Keratinocyte (primary cell): ENCODE data around the gene MYO15B. TPM values are rescaled to one million over a fixed set of nuclear protein-coding genes. Genes with fewer than 3 reads are reported as not detected.

Source experiments
- DNase-seq: peaks from one replicate; pipeline ENCODE4 v3.0.0-alpha.2; 2011; ENCODE audit warnings: low read depth, missing footprints, low spot score
- FAIRE-seq: peaks from 2 replicates; lab custom pipeline; 2011; peaks lifted over from hg19 to GRCh38; lab: Jason Lieb, UNC
- H2AFZ ChIP-seq: 2 replicates; pipeline ENCODE4 v1.6.0; 2012; ENCODE audit warnings: low read length, control low read depth, inconsistent platforms; ENCODE audit not compliant: control insufficient read depth
- H3K27ac ChIP-seq: 2 replicates; pipeline ENCODE4 v1.5.1; 2011; ENCODE audit warnings: low read length; ENCODE audit not compliant: control insufficient read depth, insufficient read depth
- H3K27me3 ChIP-seq: 3 replicates; pipeline ENCODE4 v1.6.0; 2011; ENCODE audit warnings: low read length; ENCODE audit not compliant: control insufficient read depth, insufficient read depth; ENCODE audit errors: extremely low read depth
- H3K36me3 ChIP-seq, 2 experiments: 2 replicates in 1 of 2; 3 replicates in 1 of 2; pipeline ENCODE4 v1.5.1; 2011; ENCODE audit warnings: low read length in 2 of 2, mild to moderate bottlenecking in 1 of 2; ENCODE audit not compliant: control insufficient read depth in 2 of 2, insufficient read depth in 2 of 2; ENCODE audit errors: extremely low read depth in 1 of 2
- H3K4me1 ChIP-seq: 3 replicates; pipeline ENCODE4 v1.5.1; 2011; ENCODE audit warnings: low read length; ENCODE audit not compliant: control insufficient read depth, insufficient read depth; ENCODE audit errors: extremely low read depth
- H3K4me2 ChIP-seq: 3 replicates; pipeline ENCODE4 v1.6.0; 2011; ENCODE audit warnings: low read depth, low read length; ENCODE audit not compliant: control insufficient read depth, insufficient read depth; ENCODE audit errors: extremely low read depth
- H3K4me3 ChIP-seq, 3 experiments: fragments of 200-600 bp in 1 of 3; sonication (generic) in 1 of 3; 2 replicates in 2 of 3; 3 replicates in 1 of 3; pipeline ENCODE4 v1.5.1; 2011 to 2016; ENCODE audit warnings: low read length in 3 of 3, mild to moderate bottlenecking in 3 of 3, control low read depth in 2 of 3, inconsistent platforms in 1 of 3, low read depth in 1 of 3, mixed read lengths in 1 of 3, mixed run types in 1 of 3, moderate library complexity in 1 of 3; ENCODE audit not compliant: control insufficient read depth in 2 of 3, insufficient read depth in 2 of 3; ENCODE audit errors: extremely low read depth in 1 of 3
- H3K79me2 ChIP-seq: 2 replicates; pipeline ENCODE4 v1.6.0; 2012; ENCODE audit warnings: low read length; ENCODE audit not compliant: control insufficient read depth, insufficient read depth
- H3K9ac ChIP-seq: 3 replicates; pipeline ENCODE4 v1.6.0; 2011; ENCODE audit warnings: low read length; ENCODE audit not compliant: control insufficient read depth, insufficient read depth; ENCODE audit errors: extremely low read depth
- H3K9me1 ChIP-seq: 3 replicates; pipeline ENCODE4 v1.6.0; 2011; ENCODE audit warnings: low read length; ENCODE audit not compliant: control insufficient read depth, insufficient read depth; ENCODE audit errors: extremely low read depth
- H3K9me3 ChIP-seq: 2 replicates; pipeline ENCODE4 v1.5.1; 2012; ENCODE audit warnings: low read depth, low read length; ENCODE audit not compliant: control insufficient read depth
- H4K20me1 ChIP-seq: 3 replicates; pipeline ENCODE4 v1.6.0; 2011; ENCODE audit warnings: low read length; ENCODE audit not compliant: control insufficient read depth, insufficient read depth; ENCODE audit errors: extremely low read depth
- EZH2 ChIP-seq: IDR thresholded peaks from one replicate; pipeline ENCODE4 v1.6.1; 2012; ENCODE audit warnings: inconsistent platforms, mild to moderate bottlenecking, low read length, moderate library complexity
- dilution Hi-C: fragments of 300-500 bp; cut with MboI; formaldehyde crosslinking; loops from one replicate; pipeline ENCODE4 v1.7.0; 2020; ENCODE audit warnings: low sequenced_read_pairs; ENCODE audit not compliant: extremely low pct_ligation_motif_present
- polyA plus RNA-seq, 5 experiments: library from polyadenylated mRNA; depleted of rRNA in 3 of 5; stranded (reverse) in 3 of 5; stranded (forward) in 1 of 5; unstranded in 1 of 5; fragments of >200 nt; gene quantifications; 1 replicate in 1 of 5; 2 replicates in 3 of 5; 3 replicates in 1 of 5; pipeline versions ENCODE4 v1.2.1 to v1.2.3, GENCODE V29; 2011 to 2012; ENCODE audit warnings: missing spikeins in 2 of 5, low read depth in 1 of 5, low replicate concordance in 1 of 5
- TF ChIP-seq, protein P1 (sequence below), 3 experiments: IDR thresholded peaks in 1 of 3; conservative IDR thresholded peaks in 1 of 3; optimal IDR thresholded peaks in 1 of 3; 2 replicates in 2 of 3; 3 replicates in 1 of 3; pipeline versions ENCODE3 to v1.5.1; 2011; ENCODE audit warnings: low read length in 3 of 3, mild to moderate bottlenecking in 3 of 3, moderate library complexity in 2 of 3, control low read depth in 1 of 3, inconsistent platforms in 1 of 3; ENCODE audit not compliant: insufficient read depth in 2 of 3; ENCODE audit errors: extremely low read depth in 1 of 3

Gene MYO15B
- polyA plus RNA-seq, 1 donor (not counting 4 experiments of a cell fraction or from before 2014, with no cell fraction given), result 0.14 TPM

DNA sequence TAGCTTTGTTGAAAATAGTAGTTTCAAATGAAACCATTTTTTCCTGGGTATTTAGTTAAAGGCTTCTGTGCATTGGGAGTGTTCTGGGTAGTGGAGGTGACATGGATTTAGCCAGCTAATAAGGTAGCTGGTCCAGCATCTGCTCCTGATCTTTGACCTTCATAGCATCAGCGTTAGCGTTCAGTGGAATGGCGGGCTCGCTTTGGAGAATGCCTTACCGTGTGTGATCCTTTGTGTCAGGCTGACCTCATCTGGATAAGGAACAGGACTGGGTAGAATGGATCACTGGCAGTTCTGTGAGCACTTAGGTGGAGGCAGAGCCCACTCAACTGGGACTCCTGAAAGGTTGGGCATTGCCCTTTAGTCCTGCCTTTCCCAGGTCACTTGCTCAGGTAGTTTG lies 83.3 kb downstream of the MYO15B start:
- dilution Hi-C loops, result loop anchor here (10.0 kb wide), 1 partner anchor 54 kb away; the partner anchor contains the start of gene ITGB4
- no peak for FAIRE-seq
- peaks cover 4% of the 10 kb centered on the region for H4K20me1 ChIP-seq
- TF ChIP-seq, protein P1, sequence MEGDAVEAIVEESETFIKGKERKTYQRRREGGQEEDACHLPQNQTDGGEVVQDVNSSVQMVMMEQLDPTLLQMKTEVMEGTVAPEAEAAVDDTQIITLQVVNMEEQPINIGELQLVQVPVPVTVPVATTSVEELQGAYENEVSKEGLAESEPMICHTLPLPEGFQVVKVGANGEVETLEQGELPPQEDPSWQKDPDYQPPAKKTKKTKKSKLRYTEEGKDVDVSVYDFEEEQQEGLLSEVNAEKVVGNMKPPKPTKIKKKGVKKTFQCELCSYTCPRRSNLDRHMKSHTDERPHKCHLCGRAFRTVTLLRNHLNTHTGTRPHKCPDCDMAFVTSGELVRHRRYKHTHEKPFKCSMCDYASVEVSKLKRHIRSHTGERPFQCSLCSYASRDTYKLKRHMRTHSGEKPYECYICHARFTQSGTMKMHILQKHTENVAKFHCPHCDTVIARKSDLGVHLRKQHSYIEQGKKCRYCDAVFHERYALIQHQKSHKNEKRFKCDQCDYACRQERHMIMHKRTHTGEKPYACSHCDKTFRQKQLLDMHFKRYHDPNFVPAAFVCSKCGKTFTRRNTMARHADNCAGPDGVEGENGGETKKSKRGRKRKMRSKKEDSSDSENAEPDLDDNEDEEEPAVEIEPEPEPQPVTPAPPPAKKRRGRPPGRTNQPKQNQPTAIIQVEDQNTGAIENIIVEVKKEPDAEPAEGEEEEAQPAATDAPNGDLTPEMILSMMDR (optimal IDR thresholded peaks at IDR 0.05 in 1 of 3, IDR thresholded peaks at IDR 0.05 in 1 of 3, conservative IDR thresholded peaks at IDR 0.05 in 1 of 3; ENCODE audit: extremely low read depth in 1 of 3, insufficient read depth in 2 of 3, low read length in 3 of 3), result no peak
- TF ChIP-seq EZH2, result no peak
- H3K79me2 ChIP-seq, result peaks cover 86% of the 10 kb centered on the region
- H2AFZ ChIP-seq, result no peak overlapping the region
- H3K36me3 ChIP-seq, result peaks cover 23 to 35% of the 10 kb centered on the region in 2 experiments
- DNase-seq, result no peak
- no peaks in the 10 kb centered on the region for H3K9me1 ChIP-seq
- no peak overlapping the region for H3K27ac ChIP-seq
- H3K4me1 ChIP-seq, result peaks cover 13% of the 10 kb centered on the region
- H3K4me3 ChIP-seq, result no peak overlapping the region
- no peaks in the 10 kb centered on the region for H3K9me3 ChIP-seq
- no peak overlapping the region for H3K9ac ChIP-seq
- no peaks in the 10 kb centered on the region for H3K27me3 ChIP-seq
- H3K4me2 ChIP-seq, result no peak overlapping the region

DNA sequence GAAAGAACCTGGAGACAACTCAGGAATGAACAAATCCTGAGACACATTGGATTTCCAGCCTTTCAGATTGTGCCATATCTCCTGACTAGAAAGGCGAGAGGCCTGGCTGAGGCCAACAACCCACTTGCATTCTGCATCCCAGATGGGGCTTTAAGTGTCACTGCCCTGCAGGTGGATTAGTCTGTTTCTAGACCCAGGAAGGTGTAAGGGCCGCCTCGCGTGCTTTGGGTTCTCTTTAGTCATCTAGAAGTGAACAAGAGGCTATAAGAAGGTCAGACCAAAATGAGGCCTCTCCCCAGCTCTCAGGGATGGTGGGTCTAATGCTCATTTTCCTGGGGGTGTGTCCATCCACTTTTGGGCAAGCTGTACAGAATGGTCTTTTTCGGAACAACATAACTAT lies 84.4 kb downstream of the MYO15B start:
- no peak for FAIRE-seq
- dilution Hi-C loops, result loop anchor here (10.0 kb wide), 1 partner anchor 53 kb away; the partner anchor contains the start of gene ITGB4
- H3K27ac ChIP-seq, result no peak overlapping the region
- peaks cover 86% of the 10 kb centered on the region for H3K79me2 ChIP-seq
- H3K4me2 ChIP-seq, result no peak overlapping the region
- no peak overlapping the region for H3K9ac ChIP-seq
- peaks cover 7% of the 10 kb centered on the region for H3K4me1 ChIP-seq
- no peaks in the 10 kb centered on the region for H3K9me3 ChIP-seq
- H2AFZ ChIP-seq, result no peak overlapping the region
- no peak for DNase-seq
- H3K27me3 ChIP-seq, result no peaks in the 10 kb centered on the region
- H4K20me1 ChIP-seq, result peaks cover 4% of the 10 kb centered on the region
- H3K9me1 ChIP-seq, result no peaks in the 10 kb centered on the region
- TF ChIP-seq, protein P1 (optimal IDR thresholded peaks at IDR 0.05 in 1 of 3, IDR thresholded peaks at IDR 0.05 in 1 of 3, conservative IDR thresholded peaks at IDR 0.05 in 1 of 3; ENCODE audit: extremely low read depth in 1 of 3, insufficient read depth in 2 of 3, low read length in 3 of 3), result no peak
- no peak for TF ChIP-seq EZH2
- H3K4me3 ChIP-seq, result no peak overlapping the region
- H3K36me3 ChIP-seq, result peaks cover 23 to 35% of the 10 kb centered on the region in 2 experiments
